DND-41 (cell line): Measurements from ENCODE around the gene SERTAD4.

Experiments
- EZH2 ChIP-seq: IDR thresholded peaks from 3 replicates; pipeline ENCODE4 v1.6.1; 2012; ENCODE audit warnings: borderline replicate concordance, low read depth, mild to moderate bottlenecking, moderate library complexity, low read length, inconsistent platforms; ENCODE audit not compliant: severe bottlenecking
- TF ChIP-seq, protein P1 (sequence below): IDR thresholded peaks from 2 replicates; pipeline ENCODE4 v1.5.1; 2012; ENCODE audit warnings: borderline replicate concordance, low read length, moderate library complexity, mild to moderate bottlenecking; ENCODE audit not compliant: poor library complexity, severe bottlenecking; ENCODE audit errors: extremely low read depth

GRCh38 chr1:210260096-210260495, 27.5 kb downstream of the SERTAD4 start:
- no peak for TF ChIP-seq EZH2
- TF ChIP-seq, protein P1, sequence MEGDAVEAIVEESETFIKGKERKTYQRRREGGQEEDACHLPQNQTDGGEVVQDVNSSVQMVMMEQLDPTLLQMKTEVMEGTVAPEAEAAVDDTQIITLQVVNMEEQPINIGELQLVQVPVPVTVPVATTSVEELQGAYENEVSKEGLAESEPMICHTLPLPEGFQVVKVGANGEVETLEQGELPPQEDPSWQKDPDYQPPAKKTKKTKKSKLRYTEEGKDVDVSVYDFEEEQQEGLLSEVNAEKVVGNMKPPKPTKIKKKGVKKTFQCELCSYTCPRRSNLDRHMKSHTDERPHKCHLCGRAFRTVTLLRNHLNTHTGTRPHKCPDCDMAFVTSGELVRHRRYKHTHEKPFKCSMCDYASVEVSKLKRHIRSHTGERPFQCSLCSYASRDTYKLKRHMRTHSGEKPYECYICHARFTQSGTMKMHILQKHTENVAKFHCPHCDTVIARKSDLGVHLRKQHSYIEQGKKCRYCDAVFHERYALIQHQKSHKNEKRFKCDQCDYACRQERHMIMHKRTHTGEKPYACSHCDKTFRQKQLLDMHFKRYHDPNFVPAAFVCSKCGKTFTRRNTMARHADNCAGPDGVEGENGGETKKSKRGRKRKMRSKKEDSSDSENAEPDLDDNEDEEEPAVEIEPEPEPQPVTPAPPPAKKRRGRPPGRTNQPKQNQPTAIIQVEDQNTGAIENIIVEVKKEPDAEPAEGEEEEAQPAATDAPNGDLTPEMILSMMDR, result no peak
